ENCODE results near the gene WDR17.

WDR17 gene

DNA sequence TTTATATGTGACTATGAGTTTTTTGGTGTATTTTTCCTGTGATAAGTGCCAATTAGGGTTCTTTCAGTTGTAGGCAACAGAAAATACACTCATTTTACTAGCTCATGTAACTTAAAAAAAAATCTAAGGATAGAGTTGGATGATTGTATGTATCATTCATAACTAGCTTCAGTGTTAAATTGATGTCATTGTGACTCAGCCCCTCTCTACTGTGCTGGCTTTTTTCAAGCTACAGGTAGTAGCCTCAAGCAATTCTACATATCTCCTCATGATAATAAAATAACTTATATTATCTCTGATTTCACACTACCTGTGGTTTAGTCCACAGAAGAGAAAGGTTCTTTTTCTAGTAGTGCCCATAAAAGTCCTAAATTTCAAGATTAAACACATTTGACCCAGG is 11.9 kb downstream of the WDR17 start:
- Histone ChIP-seq H4K20me1 (ENCODE audit: control insufficient read depth, insufficient read depth, low read depth, low read length) (no peaks in the 10 kb centered on the region), H3K36me3 (ENCODE audit: control insufficient read depth, low read length) (no peaks in the 10 kb centered on the region), H3K9me3 (ENCODE audit: control insufficient read depth, insufficient read depth, low read length) (no peaks in the 10 kb centered on the region), H3K79me2 (ENCODE audit: control insufficient read depth, low read length) (no peaks in the 10 kb centered on the region), H3K4me1 (ENCODE audit: control insufficient read depth, low read length) (no peaks in the 10 kb centered on the region), H3K9me2 (replicated peaks; ENCODE audit: control insufficient read depth, low read length) (no peaks in the 10 kb centered on the region), H3K27ac (ENCODE audit: low read depth, low read length) (no peak overlapping the region), H3K4me3 (ENCODE audit: low read length) (no peak overlapping the region), H3F3A (ENCODE audit: control insufficient read depth, insufficient read depth) (no peaks in the 10 kb centered on the region), H3K27me3 (ENCODE audit: control insufficient read depth, low read length) (no peaks in the 10 kb centered on the region), H3K4me2 (ENCODE audit: low read length) (no peak overlapping the region)
- no peak for TF ChIP-seq EZH2phosphoT487 (IDR thresholded peaks at IDR 0.05; ENCODE audit: borderline replicate concordance, low read length)
- TF ChIP-seq, protein P1, sequence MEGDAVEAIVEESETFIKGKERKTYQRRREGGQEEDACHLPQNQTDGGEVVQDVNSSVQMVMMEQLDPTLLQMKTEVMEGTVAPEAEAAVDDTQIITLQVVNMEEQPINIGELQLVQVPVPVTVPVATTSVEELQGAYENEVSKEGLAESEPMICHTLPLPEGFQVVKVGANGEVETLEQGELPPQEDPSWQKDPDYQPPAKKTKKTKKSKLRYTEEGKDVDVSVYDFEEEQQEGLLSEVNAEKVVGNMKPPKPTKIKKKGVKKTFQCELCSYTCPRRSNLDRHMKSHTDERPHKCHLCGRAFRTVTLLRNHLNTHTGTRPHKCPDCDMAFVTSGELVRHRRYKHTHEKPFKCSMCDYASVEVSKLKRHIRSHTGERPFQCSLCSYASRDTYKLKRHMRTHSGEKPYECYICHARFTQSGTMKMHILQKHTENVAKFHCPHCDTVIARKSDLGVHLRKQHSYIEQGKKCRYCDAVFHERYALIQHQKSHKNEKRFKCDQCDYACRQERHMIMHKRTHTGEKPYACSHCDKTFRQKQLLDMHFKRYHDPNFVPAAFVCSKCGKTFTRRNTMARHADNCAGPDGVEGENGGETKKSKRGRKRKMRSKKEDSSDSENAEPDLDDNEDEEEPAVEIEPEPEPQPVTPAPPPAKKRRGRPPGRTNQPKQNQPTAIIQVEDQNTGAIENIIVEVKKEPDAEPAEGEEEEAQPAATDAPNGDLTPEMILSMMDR (IDR thresholded peaks at IDR 0.05; ENCODE audit: low read depth, low read length, poor library complexity, severe bottlenecking), result no peak

DNA sequence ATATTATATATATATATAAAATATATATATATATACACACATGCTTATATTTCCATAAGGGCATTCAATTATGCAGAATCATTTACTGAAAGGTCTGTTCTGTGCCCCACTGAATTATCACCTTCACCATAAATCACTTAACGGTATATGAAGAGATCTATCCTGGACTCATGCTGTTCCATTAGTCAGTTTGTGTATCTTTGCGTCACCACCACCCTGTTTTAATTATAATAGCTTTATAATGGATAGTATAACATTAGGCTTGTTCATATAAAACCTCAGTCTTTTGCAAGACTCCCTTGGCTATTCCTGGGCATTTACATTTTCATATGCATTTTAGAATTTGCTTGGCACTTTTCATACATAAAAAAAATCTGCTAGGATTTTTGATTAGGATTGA is 19.1 kb downstream of the WDR17 start:
- Histone ChIP-seq H3K79me2 (ENCODE audit: control insufficient read depth, low read length) (no peaks in the 10 kb centered on the region), H3K36me3 (ENCODE audit: control insufficient read depth, low read length) (no peaks in the 10 kb centered on the region), H3F3A (ENCODE audit: control insufficient read depth, insufficient read depth) (no peaks in the 10 kb centered on the region), H3K9me3 (ENCODE audit: control insufficient read depth, insufficient read depth, low read length) (no peaks in the 10 kb centered on the region), H3K4me1 (ENCODE audit: control insufficient read depth, low read length) (peaks cover 5% of the 10 kb centered on the region), H3K4me3 (ENCODE audit: low read length) (no peak overlapping the region), H3K27ac (ENCODE audit: low read depth, low read length) (no peak overlapping the region), H3K4me2 (ENCODE audit: low read length) (no peak overlapping the region), H3K27me3 (ENCODE audit: control insufficient read depth, low read length) (no peaks in the 10 kb centered on the region), H3K9me2 (replicated peaks; ENCODE audit: control insufficient read depth, low read length) (no peaks in the 10 kb centered on the region), H4K20me1 (ENCODE audit: control insufficient read depth, insufficient read depth, low read depth, low read length) (no peaks in the 10 kb centered on the region)
- TF ChIP-seq, protein P1 (IDR thresholded peaks at IDR 0.05; ENCODE audit: low read depth, low read length, poor library complexity, severe bottlenecking), result no peak
- no peak for TF ChIP-seq EZH2phosphoT487 (IDR thresholded peaks at IDR 0.05; ENCODE audit: borderline replicate concordance, low read length)

DNA sequence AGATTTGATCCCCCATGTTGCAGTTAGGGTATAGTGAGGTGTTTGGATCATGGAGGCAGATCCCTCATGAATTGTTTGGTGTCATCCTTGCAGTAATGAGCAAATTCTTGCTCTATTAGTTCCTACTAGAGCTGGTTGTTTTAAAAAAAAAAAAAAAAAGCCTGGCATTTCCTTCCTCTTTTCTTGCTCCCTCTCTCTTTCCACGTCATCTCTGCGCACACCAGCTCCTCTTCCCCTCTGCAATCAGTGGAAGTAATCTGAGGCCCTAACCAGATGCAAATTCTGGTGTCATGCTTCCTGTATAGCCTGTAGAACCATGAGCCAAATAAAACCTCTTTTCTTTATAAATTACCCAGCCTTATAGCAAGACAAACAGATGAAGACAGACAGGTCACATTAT is 24.5 kb downstream of the WDR17 start:
- peaks cover 8% of the 10 kb centered on the region; the same call in 1 of the 2 replicates for H3K9me3 ChIP-seq (ENCODE audit: control insufficient read depth, insufficient read depth, low read length)
- no peak for TF ChIP-seq EZH2phosphoT487 (IDR thresholded peaks at IDR 0.05; ENCODE audit: borderline replicate concordance, low read length)
- TF ChIP-seq, protein P1 (IDR thresholded peaks at IDR 0.05; ENCODE audit: low read depth, low read length, poor library complexity, severe bottlenecking), result no peak
- H4K20me1 ChIP-seq (ENCODE audit: control insufficient read depth, insufficient read depth, low read depth, low read length), result no peaks in the 10 kb centered on the region
- no peaks in the 10 kb centered on the region for H3F3A ChIP-seq (ENCODE audit: control insufficient read depth, insufficient read depth)
- H3K27ac ChIP-seq (ENCODE audit: low read depth, low read length), result no peak overlapping the region
- H3K4me3 ChIP-seq (ENCODE audit: low read length), result no peak overlapping the region
- no peaks in the 10 kb centered on the region for H3K9me2 ChIP-seq (replicated peaks; ENCODE audit: control insufficient read depth, low read length)
- H3K4me1 ChIP-seq (ENCODE audit: control insufficient read depth, low read length), result peaks cover 11% of the 10 kb centered on the region
- H3K36me3 ChIP-seq (ENCODE audit: control insufficient read depth, low read length), result no peaks in the 10 kb centered on the region
- no peaks in the 10 kb centered on the region for H3K27me3 ChIP-seq (ENCODE audit: control insufficient read depth, low read length)
- H3K79me2 ChIP-seq (ENCODE audit: control insufficient read depth, low read length), result no peaks in the 10 kb centered on the region
- H3K4me2 ChIP-seq (ENCODE audit: low read length), result no peak overlapping the region

DNA sequence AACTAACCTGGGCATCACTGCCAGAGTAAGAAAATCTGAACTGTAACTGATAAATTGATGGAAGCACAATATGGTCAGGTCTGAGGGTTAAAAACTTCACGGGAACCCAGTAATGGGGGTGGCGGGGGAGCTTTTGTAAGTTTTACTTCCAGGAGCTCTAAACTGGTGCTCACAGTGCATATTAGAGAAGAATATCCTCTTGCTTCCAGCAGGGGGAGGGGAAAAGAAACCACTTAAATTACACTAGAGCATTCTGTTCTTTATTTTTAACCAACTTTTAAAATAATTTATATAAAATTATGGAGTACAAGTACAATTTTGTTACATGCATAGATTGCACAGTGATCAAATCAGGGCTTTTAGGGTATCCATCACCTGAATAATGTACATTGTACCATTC is 33.7 kb downstream of the WDR17 start:
- H3K36me3 ChIP-seq (ENCODE audit: control insufficient read depth, low read length), result no peaks in the 10 kb centered on the region
- H3K4me2 ChIP-seq (ENCODE audit: low read length), result no peak overlapping the region
- no peaks in the 10 kb centered on the region for H4K20me1 ChIP-seq (ENCODE audit: control insufficient read depth, insufficient read depth, low read depth, low read length)
- H3K4me3 ChIP-seq (ENCODE audit: low read length), result no peak overlapping the region
- TF ChIP-seq, protein P1 (IDR thresholded peaks at IDR 0.05; ENCODE audit: low read depth, low read length, poor library complexity, severe bottlenecking), result no peak
- TF ChIP-seq EZH2phosphoT487 (IDR thresholded peaks at IDR 0.05; ENCODE audit: borderline replicate concordance, low read length), result no peak
- no peaks in the 10 kb centered on the region for H3K9me2 ChIP-seq (replicated peaks; ENCODE audit: control insufficient read depth, low read length)
- no peak overlapping the region for H3K27ac ChIP-seq (ENCODE audit: low read depth, low read length)
- no peaks in the 10 kb centered on the region for H3F3A ChIP-seq (ENCODE audit: control insufficient read depth, insufficient read depth)
- H3K27me3 ChIP-seq (ENCODE audit: control insufficient read depth, low read length), result no peaks in the 10 kb centered on the region
- H3K9me3 ChIP-seq (ENCODE audit: control insufficient read depth, insufficient read depth, low read length), result no peaks in the 10 kb centered on the region
- H3K79me2 ChIP-seq (ENCODE audit: control insufficient read depth, low read length), result no peaks in the 10 kb centered on the region
- no peaks in the 10 kb centered on the region for H3K4me1 ChIP-seq (ENCODE audit: control insufficient read depth, low read length)

All from DOHH2 (cell line).